Osteocyte (in vitro differentiated cells): ENCODE results near the gene ZNF750. TPM values are rescaled to one million over a fixed set of nuclear protein-coding genes. Genes with fewer than 3 reads are reported as not detected.

Source experiments
- DNase-seq: peaks from one replicate; pipeline ENCODE4 v3.0.0; 2021; ENCODE audit warnings: mixed read lengths; ENCODE audit not compliant: unreplicated experiment; ENCODE audit errors: extremely low spot score
- H3K27ac Mint-ChIP-seq: one replicate; pipeline ENCODE4 v1.8.0; 2021; ENCODE audit warnings: mild to moderate bottlenecking, mixed read lengths; ENCODE audit not compliant: unreplicated experiment
- H3K27me3 Mint-ChIP-seq: one replicate; pipeline ENCODE4 v1.8.0; 2021; ENCODE audit warnings: mixed read lengths; ENCODE audit not compliant: unreplicated experiment
- H3K36me3 Mint-ChIP-seq: one replicate; pipeline ENCODE4 v1.8.0; 2021; ENCODE audit warnings: mixed read lengths; ENCODE audit not compliant: unreplicated experiment
- H3K4me1 Mint-ChIP-seq: one replicate; pipeline ENCODE4 v1.8.0; 2021; ENCODE audit warnings: mixed read lengths; ENCODE audit not compliant: unreplicated experiment
- H3K4me3 Mint-ChIP-seq: one replicate; pipeline ENCODE4 v1.8.0; 2021; ENCODE audit warnings: mild to moderate bottlenecking, moderate library complexity, mixed read lengths; ENCODE audit not compliant: unreplicated experiment
- H3K9me3 Mint-ChIP-seq: one replicate; pipeline ENCODE4 v1.8.0; 2021; ENCODE audit warnings: mixed read lengths; ENCODE audit not compliant: unreplicated experiment
- total RNA-seq: library from RNA; stranded (reverse); gene quantifications from 2 replicates; pipeline ENCODE4 v1.2.1, GENCODE V29; 2021
- TF ChIP-seq, protein P1 (sequence below): fragments of 200-600 bp; sonication (generic); IDR thresholded peaks from 2 replicates; pipeline ENCODE4 v1.5.0; 2021; ENCODE audit warnings: antibody characterized with exemption, mild to moderate bottlenecking, moderate library complexity

The ZNF750 gene
- total RNA-seq, 1 donor from 2014 or later = not detected

DNA sequence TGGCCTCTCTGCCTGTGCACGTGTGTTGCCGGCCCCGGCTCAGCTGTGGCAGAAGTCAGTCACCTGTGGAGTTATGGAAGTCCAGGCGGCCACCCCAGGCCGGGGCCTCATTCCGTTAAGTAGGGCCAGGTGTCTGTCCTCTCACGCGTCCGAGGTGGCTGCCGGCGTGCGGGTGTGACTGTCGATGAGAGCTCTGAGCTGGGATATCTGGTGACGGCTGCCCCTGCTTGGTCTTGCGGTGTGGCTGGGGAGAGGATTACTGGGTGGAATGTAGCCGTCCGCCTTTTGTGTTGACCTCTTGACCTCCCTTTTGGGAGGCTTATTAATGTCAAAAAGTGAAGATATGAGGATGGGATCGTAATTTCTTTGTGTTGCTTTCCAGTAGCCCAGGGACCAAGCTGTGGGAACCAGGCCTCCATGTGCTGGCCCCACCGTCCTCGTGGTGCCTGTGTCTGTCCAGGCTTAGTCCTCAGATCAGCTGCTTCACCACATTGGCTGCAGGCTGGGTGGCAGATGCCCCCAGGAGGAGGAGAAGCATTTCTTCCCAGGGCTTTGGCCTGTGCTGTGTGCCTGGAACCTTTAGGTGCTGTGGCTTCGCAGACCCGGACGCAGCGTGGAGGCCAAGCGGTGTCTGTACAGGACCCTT is 23.0 kb upstream of the ZNF750 start:
- Mint-ChIP-seq H3K4me3 (no peak overlapping the region), H3K4me1 (peaks cover 64% of the 10 kb centered on the region), H3K9me3 (no peaks in the 10 kb centered on the region), H3K36me3 (no peaks in the 10 kb centered on the region), H3K27me3 (no peaks in the 10 kb centered on the region), H3K27ac (no peak overlapping the region)
- DNase-seq = no peak
- TF ChIP-seq, protein P1, sequence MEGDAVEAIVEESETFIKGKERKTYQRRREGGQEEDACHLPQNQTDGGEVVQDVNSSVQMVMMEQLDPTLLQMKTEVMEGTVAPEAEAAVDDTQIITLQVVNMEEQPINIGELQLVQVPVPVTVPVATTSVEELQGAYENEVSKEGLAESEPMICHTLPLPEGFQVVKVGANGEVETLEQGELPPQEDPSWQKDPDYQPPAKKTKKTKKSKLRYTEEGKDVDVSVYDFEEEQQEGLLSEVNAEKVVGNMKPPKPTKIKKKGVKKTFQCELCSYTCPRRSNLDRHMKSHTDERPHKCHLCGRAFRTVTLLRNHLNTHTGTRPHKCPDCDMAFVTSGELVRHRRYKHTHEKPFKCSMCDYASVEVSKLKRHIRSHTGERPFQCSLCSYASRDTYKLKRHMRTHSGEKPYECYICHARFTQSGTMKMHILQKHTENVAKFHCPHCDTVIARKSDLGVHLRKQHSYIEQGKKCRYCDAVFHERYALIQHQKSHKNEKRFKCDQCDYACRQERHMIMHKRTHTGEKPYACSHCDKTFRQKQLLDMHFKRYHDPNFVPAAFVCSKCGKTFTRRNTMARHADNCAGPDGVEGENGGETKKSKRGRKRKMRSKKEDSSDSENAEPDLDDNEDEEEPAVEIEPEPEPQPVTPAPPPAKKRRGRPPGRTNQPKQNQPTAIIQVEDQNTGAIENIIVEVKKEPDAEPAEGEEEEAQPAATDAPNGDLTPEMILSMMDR = no peak

DNA sequence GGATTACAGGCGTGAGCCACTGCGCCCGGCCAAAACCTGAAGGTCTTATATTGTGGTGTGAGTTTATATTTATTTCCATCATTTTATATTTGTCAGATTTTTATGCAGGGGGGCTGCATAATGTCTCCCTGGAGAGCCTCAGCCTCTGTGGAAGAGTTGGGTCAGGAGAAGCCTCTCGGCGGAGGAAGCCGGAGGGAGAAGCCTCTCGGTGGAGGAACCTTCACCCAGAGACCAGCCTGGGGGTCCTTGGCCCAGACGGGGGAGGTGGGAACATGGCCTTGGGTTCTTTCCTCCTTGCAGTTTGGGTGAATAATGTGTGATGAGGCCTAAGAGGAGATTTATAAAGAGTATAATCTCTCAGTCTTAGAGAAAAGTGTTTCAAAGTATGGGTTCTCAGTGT is 22.4 kb upstream of the ZNF750 start:
- TF ChIP-seq, protein P1 = no peak
- DNase-seq = no peak
- H3K27ac Mint-ChIP-seq = no peak overlapping the region
- peaks cover 57% of the 10 kb centered on the region for H3K4me1 Mint-ChIP-seq
- H3K36me3 Mint-ChIP-seq = peaks cover 3% of the 10 kb centered on the region
- H3K9me3 Mint-ChIP-seq = no peaks in the 10 kb centered on the region
- H3K27me3 Mint-ChIP-seq = no peaks in the 10 kb centered on the region
- no peak overlapping the region for H3K4me3 Mint-ChIP-seq

DNA sequence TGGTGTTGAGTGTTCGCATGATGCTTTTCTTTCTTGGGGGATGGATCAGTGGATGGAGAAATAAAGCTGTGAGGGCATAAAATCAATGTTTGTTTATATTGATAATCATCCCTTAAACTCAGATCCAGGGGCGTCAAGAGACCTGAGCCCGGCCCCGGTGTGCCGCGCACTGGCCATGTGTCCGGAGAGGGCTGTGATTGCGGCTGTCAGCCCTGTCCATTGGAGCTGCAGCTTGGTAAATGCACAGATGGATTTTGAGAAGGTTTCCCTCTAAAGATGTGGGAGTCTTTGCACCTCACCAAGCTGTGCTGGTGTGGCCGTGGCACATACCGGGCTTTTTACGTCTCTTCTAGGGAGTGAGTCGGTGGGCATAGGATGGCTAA is 21.6 kb upstream of the ZNF750 start:
- DNase-seq = no peak
- no peak overlapping the region for H3K4me3 Mint-ChIP-seq
- peaks cover 49% of the 10 kb centered on the region for H3K4me1 Mint-ChIP-seq
- H3K9me3 Mint-ChIP-seq = no peaks in the 10 kb centered on the region
- peaks cover 4% of the 10 kb centered on the region for H3K36me3 Mint-ChIP-seq
- H3K27me3 Mint-ChIP-seq = no peaks in the 10 kb centered on the region
- H3K27ac Mint-ChIP-seq = peak overlapping the region; percentile 31
- TF ChIP-seq, protein P1 = no peak

DNA sequence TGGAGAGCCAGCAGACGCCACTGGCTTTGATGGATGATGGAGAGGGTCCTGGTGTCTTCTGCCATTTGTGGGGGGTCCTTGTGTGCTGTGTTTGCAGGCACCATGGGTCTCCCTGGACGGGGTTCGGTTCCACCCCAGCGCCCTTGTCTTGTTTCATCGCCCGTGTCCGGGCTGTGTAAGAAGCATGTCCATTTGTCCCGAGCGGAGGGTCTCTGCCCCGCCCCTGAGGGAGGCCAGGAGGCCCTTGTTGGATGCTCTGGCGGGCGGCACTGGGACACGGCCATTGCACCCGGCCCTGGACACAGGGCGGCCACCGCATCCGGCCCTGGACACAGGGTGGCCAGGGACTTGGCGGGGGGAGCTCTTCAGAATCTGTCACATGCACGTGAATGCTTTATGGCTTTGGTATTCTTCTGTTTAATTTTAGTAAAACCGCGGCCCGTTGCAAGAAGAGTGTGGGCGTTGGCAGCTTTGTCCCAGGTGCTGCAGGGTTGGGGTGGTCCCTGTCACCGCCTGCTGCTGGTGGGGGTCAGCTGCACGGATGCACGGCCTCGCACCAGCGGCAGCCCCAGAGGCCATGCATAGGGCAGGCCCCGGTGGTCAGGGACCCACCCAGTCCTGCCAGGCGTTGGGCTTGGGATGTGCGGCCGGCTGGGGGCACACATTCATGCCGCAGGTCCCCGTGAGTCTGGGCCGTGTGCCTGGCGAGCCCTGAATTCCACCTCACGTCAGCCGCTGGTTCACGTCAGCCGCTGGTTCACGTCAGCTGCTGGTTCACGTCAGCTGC is 21.0 kb upstream of the ZNF750 start:
- DNase-seq = no peak
- Mint-ChIP-seq H3K4me1 (peaks cover 45% of the 10 kb centered on the region), H3K9me3 (no peaks in the 10 kb centered on the region), H3K4me3 (no peak overlapping the region), H3K27ac (peak overlapping the region; percentile 63), H3K36me3 (peaks cover 7% of the 10 kb centered on the region), H3K27me3 (no peaks in the 10 kb centered on the region)
- TF ChIP-seq, protein P1 = no peak
